H9 (cell line): ENCODE data around the gene GPR156. TPM values are rescaled to one million over a fixed set of nuclear protein-coding genes. Genes with fewer than 3 reads are reported as not detected.

Source experiments
- DNase-seq: peaks from one replicate; pipeline ENCODE4 v3.0.0-alpha.2; 2017
- H2AFZ ChIP-seq: one replicate; pipeline ENCODE4 v1.6.1; 2013; ENCODE audit warnings: mild to moderate bottlenecking, low read length, control low read depth, moderate library complexity
- H2AK5ac ChIP-seq: 2 replicates; pipeline ENCODE4 v1.6.1; 2013; ENCODE audit warnings: low read length, control low read depth, mixed read lengths; ENCODE audit not compliant: insufficient read length
- H2BK120ac ChIP-seq: one replicate; pipeline ENCODE4 v1.6.1; 2013; ENCODE audit warnings: low read depth, mild to moderate bottlenecking, low read length, control low read depth, inconsistent platforms; ENCODE audit not compliant: poor library complexity, severe bottlenecking
- H2BK12ac ChIP-seq: 2 replicates; pipeline ENCODE4 v1.6.1; 2013; ENCODE audit warnings: low read length, control low read depth, mixed read lengths, low read depth; ENCODE audit not compliant: insufficient read length
- H2BK15ac ChIP-seq: 2 replicates; pipeline ENCODE4 v1.6.1; 2013; ENCODE audit warnings: low read depth, low read length, control low read depth
- H2BK20ac ChIP-seq: one replicate; pipeline ENCODE4 v1.6.1; 2013; ENCODE audit warnings: low read depth, mild to moderate bottlenecking, low read length, control low read depth, inconsistent platforms; ENCODE audit not compliant: poor library complexity, severe bottlenecking
- H2BK5ac ChIP-seq: 2 replicates; pipeline ENCODE4 v1.6.1; 2013; ENCODE audit warnings: low read length, control low read depth, mixed read lengths; ENCODE audit not compliant: insufficient read length
- H3K14ac ChIP-seq: 2 replicates; pipeline ENCODE4 v1.6.1; 2013; ENCODE audit warnings: low read length, control low read depth; ENCODE audit not compliant: insufficient read depth
- H3K18ac ChIP-seq: 2 replicates; pipeline ENCODE4 v1.6.1; 2013; ENCODE audit warnings: low read depth, mild to moderate bottlenecking, mixed read lengths, low read length, control low read depth; ENCODE audit not compliant: insufficient read length
- H3K23ac ChIP-seq: 2 replicates; pipeline ENCODE4 v1.6.1; 2013; ENCODE audit warnings: low read length, control low read depth, mixed read lengths, low read depth; ENCODE audit not compliant: insufficient read length
- H3K23me2 ChIP-seq: 2 replicates; pipeline ENCODE4 v1.6.1; 2013; ENCODE audit warnings: low read depth, mild to moderate bottlenecking, mixed read lengths, low read length, control low read depth; ENCODE audit not compliant: insufficient read length, poor library complexity, severe bottlenecking
- H3K27ac ChIP-seq: 2 replicates; pipeline ENCODE4 v1.5.1; 2013; ENCODE audit warnings: low read length, control low read depth, mixed read lengths, low read depth; ENCODE audit not compliant: insufficient read length
- H3K27me3 ChIP-seq: 2 replicates; pipeline ENCODE4 v1.6.1; 2013; ENCODE audit warnings: low read length, control low read depth, inconsistent platforms; ENCODE audit not compliant: insufficient read depth
- H3K4ac ChIP-seq: 2 replicates; pipeline ENCODE4 v1.6.1; 2013; ENCODE audit warnings: low read depth, mild to moderate bottlenecking, control low read depth, inconsistent platforms, low read length, moderate library complexity
- H3K4me1 ChIP-seq: 2 replicates; pipeline ENCODE4 v1.6.1; 2013; ENCODE audit warnings: low read length, control low read depth, inconsistent platforms; ENCODE audit not compliant: insufficient read depth
- H3K4me2 ChIP-seq: 2 replicates; pipeline ENCODE4 v1.6.1; 2013; ENCODE audit warnings: low read length, control low read depth, mixed read lengths; ENCODE audit not compliant: insufficient read length, insufficient read depth
- H3K56ac ChIP-seq: 2 replicates; pipeline ENCODE4 v1.6.1; 2013; ENCODE audit warnings: low read depth, mild to moderate bottlenecking, mixed read lengths, low read length, control low read depth; ENCODE audit not compliant: insufficient read length
- H3K79me1 ChIP-seq: 2 replicates; pipeline ENCODE4 v1.6.1; 2013; ENCODE audit warnings: low read depth, mild to moderate bottlenecking, moderate library complexity, low read length, control low read depth, inconsistent platforms; ENCODE audit not compliant: insufficient read depth, poor library complexity, severe bottlenecking
- H3K79me2 ChIP-seq: 2 replicates; pipeline ENCODE4 v1.6.1; 2013; ENCODE audit warnings: low read length, control low read depth, inconsistent platforms; ENCODE audit not compliant: insufficient read depth
- H3K9ac ChIP-seq: 2 replicates; pipeline ENCODE4 v1.6.1; 2013; ENCODE audit warnings: low read length, control low read depth, mixed read lengths; ENCODE audit not compliant: insufficient read length; ENCODE audit errors: extremely low read depth
- H3K9me3 ChIP-seq: one replicate; pipeline ENCODE4 v1.6.1; 2013; ENCODE audit warnings: low read depth, low read length, inconsistent platforms; ENCODE audit not compliant: control insufficient read depth
- H3T11ph ChIP-seq: one replicate; pipeline ENCODE4 v1.6.1; 2013; ENCODE audit warnings: mild to moderate bottlenecking, low read length, control low read depth, inconsistent platforms
- H4K20me1 ChIP-seq: one replicate; pipeline ENCODE4 v1.6.1; 2013; ENCODE audit not compliant: control insufficient read depth, insufficient read length, insufficient read depth
- H4K5ac ChIP-seq: 2 replicates; pipeline ENCODE4 v1.6.1; 2013; ENCODE audit warnings: low read depth, mild to moderate bottlenecking, mixed read lengths, low read length, control low read depth; ENCODE audit not compliant: insufficient read length
- H4K8ac ChIP-seq: replicated peaks from 2 replicates; pipeline ENCODE4 v1.6.1; 2013; ENCODE audit warnings: low read length, control low read depth, mixed read lengths, low read depth; ENCODE audit not compliant: insufficient read length
- H4K91ac ChIP-seq: 2 replicates; pipeline ENCODE4 v1.6.1; 2013; ENCODE audit warnings: low read depth, mild to moderate bottlenecking, moderate library complexity, mixed read lengths, low read length, control low read depth; ENCODE audit not compliant: insufficient read length
- H3K27ac Mint-ChIP-seq, 3 experiments: 2 replicates in 2 of 3; 3 replicates in 1 of 3; pipeline ENCODE4 v1.8.0; 2020 to 2021; ENCODE audit warnings: mixed read lengths in 3 of 3, mild to moderate bottlenecking in 1 of 3, moderate library complexity in 1 of 3
- H3K27me3 Mint-ChIP-seq: 2 replicates; pipeline ENCODE4 v1.8.0; 2021; ENCODE audit warnings: low read depth, mild to moderate bottlenecking, moderate library complexity, mixed read lengths
- H3K36me3 Mint-ChIP-seq, 3 experiments: 2 replicates in 2 of 3; 3 replicates in 1 of 3; pipeline ENCODE4 v1.8.0; 2020 to 2021; ENCODE audit warnings: low read depth in 3 of 3, mixed read lengths in 3 of 3; ENCODE audit not compliant: insufficient read depth in 1 of 3
- H3K4me1 Mint-ChIP-seq, 2 experiments: 2 replicates each; pipeline ENCODE4 v1.8.0; 2020; ENCODE audit warnings: mixed read lengths in 2 of 2
- H3K4me3 Mint-ChIP-seq, 2 experiments: 2 replicates in 1 of 2; 3 replicates in 1 of 2; pipeline ENCODE4 v1.8.0; 2020 to 2021; ENCODE audit warnings: mild to moderate bottlenecking in 2 of 2, mixed read lengths in 2 of 2, moderate library complexity in 1 of 2
- H3K9me3 Mint-ChIP-seq, 2 experiments: 2 replicates in 1 of 2; 3 replicates in 1 of 2; pipeline ENCODE4 v1.8.0; 2020; ENCODE audit warnings: mild to moderate bottlenecking in 2 of 2, mixed read lengths in 2 of 2, moderate library complexity in 1 of 2
- CTCF ChIP-seq: fragments of 200-600 bp; sonication (generic); conservative IDR thresholded peaks from 3 replicates; pipeline ENCODE4 v1.8.0; 2021; ENCODE audit warnings: antibody characterized with exemption, mild to moderate bottlenecking
- WGBS: extraction: QIAGEN DNeasy Blood & Tissue Kit; methylation state at CpG from one replicate; pipeline ENCODE4 v1.1.7; 2013; ENCODE audit warnings: missing lambda C conversion rate, low lambda C conversion rate, mixed read lengths; ENCODE audit not compliant: insufficient read length; ENCODE audit errors: extremely low coverage; 5-methylcytosine and 5-hydroxymethylcytosine counted together
- total RNA-seq: library from RNA; stranded (reverse); gene quantifications from 2 replicates; pipeline ENCODE4 v1.2.1, GENCODE V29; 2021

Gene GPR156
- total RNA-seq, 1 experiment from 2014 or later, result 1.8 TPM

DNA sequence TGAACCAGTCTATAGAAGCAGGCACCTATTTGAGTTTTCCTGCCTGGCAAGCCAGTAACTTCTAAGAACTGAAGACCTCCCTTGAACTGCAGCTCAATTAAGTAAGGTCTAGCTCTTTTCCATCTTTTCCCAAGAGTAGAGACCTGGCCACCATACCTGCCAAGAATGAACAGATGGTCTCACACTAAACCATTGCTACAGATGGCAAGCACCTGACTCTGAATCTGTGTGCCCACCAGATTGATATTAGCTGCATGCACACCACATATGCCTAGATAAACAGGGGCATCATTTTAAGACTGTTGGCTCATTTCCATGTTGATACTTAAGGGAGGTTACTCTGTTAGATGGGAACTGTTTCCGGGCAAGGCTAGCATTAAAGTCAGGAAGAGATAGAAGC is 156.0 kb downstream of the GPR156 start:
- TF ChIP-seq CTCF, result no peak
- peaks cover 7 to 9% of the 10 kb centered on the region in 2 experiments for H3K4me1 Mint-ChIP-seq
- Histone ChIP-seq H3K14ac (no peak overlapping the region), H3K18ac (no peak overlapping the region), H3K4me1 (no peaks in the 10 kb centered on the region), H2BK15ac (no peak overlapping the region), H3K27me3 (no peaks in the 10 kb centered on the region), H2BK120ac (no peak overlapping the region), H3K27ac (no peak overlapping the region), H4K20me1 (no peaks in the 10 kb centered on the region), H2BK5ac (no peak overlapping the region), H2BK20ac (no peak overlapping the region), H3K79me2 (no peaks in the 10 kb centered on the region), H4K91ac (no peak overlapping the region), H3K79me1 (no peaks in the 10 kb centered on the region), H2BK12ac (no peak overlapping the region), H3K9ac (no peak overlapping the region), H3T11ph (no peak overlapping the region), H2AK5ac (no peak overlapping the region), H3K4me2 (no peak overlapping the region), H3K23ac (no peak overlapping the region), H4K5ac (no peak overlapping the region), H2AFZ (no peak overlapping the region), H3K23me2 (no peaks in the 10 kb centered on the region), H3K4ac (no peak overlapping the region), H3K9me3 (no peaks in the 10 kb centered on the region), H4K8ac (no peak overlapping the region), H3K56ac (no peak overlapping the region)
- H3K9me3 Mint-ChIP-seq, result no peaks in the 10 kb centered on the region
- no peak for DNase-seq
- no peak overlapping the region for H3K4me3 Mint-ChIP-seq
- no peaks in the 10 kb centered on the region for H3K36me3 Mint-ChIP-seq
- no peaks in the 10 kb centered on the region for H3K27me3 Mint-ChIP-seq
- no CpG with 5 or more reads among the region's 1 CpG for WGBS
- H3K27ac Mint-ChIP-seq, result no peak overlapping the region
